ENCODE measurements around the gene KCNQ1.

The KCNQ1 gene

DNA sequence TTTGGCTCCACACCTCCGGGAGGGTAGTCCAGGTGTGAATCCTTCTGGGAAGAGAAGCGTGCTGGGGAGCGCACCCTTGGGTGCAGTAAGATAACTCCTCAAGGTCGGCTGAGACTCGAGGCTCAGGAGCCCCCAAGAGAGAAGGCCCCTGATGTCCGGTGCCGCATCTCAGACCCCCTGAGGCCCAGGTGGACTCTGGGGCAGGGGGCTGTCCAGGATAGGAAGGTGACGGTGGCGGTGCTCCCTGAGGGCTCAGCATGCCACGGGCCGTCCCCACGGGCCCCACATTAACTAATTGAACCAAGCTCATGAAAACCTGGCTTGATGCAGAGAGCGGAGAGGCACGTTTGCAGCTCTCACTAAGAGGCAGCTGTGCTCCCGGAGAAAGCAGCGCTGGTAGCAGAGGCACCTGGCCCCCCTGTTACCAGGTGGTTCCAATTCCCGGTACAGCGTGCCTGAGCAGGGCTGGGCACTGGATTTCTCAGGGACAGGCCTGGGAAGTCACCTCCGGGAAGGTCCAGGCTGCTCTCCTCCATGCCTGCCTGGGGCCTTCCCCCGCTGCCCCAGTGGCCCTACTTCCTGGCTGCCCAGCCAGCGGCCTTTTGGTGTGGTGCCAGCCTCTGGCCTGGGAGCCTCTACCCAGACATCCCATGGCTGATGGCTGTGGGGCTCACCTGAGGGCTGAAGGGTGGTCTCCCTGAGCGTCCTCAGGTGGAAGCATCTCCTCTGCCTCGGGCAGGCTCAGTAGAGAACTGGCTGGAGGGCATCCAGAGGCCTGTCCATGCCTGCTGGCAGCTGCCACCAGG lies 1.1 kb downstream of the KCNQ1 start:
- DNase-seq: no peak

DNA sequence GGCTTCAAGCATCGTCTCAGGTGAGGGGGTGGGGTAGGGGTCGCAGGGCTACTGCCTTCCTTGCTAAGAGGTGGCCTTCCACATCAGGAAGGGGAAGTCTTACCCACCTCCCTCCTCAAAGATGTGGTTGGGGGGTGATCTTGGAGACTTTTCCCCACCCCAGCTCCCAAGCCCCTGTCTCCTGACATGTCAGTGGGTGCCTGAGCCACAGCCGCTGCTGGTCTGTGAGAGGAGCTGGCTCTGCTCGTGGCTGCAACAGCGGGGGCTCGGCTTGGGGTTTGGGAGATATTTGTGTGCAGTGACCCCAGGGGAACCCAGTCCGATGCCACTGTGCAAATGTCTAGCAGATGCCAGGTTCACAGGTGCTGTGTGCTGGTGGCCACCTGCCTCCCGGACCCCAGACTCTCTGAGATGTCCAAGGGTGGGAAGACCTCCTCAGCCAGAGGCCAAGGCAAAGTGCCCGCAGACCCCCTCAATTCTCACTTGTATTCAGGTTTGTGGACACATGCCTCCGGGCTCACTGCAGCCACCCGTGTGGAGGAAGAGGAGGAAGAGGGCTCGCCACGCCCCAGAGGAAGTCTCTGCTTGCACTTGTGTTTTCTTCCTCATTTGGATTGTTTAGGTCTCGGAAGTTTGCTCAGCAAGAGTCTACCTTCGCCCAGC lies 1.9 kb downstream of the KCNQ1 start:
- peak in 1 of 2 donors; percentile 24 for DNase-seq

DNA sequence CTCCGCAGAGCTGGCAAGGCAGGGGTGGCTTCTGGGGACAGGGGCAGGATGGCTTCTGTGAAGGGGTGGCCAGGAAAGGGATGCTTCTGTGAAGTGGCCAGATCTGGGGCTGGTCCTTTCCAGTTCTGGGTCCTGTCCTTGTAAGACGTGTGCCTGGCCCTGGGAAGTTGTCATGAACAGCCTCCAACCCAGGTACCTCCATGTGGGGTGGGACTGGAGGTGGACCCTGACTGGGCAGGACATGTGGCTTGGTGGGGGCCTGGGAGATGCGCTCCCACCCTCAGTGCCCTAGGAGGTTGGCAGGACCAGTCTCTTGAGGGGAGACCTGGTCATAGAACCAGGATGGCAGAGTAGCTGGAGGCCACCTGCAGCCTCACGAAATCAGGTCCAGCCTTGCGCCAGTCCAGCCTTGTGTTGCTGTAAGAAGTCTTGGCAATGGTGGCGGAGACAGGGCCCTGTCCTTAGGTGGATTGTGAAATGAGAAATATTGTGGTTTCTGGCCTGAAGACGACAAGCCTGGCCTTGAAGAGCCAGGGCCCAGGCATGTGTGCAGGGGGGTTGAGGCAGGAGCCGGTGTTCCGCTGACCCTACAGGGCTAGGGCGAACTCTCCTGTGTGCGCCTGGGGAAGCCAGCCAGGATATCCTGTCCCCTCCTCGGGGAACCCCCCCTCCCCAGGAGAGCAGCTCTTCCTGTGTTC lies 2.6 kb downstream of the KCNQ1 start:
- no peak for DNase-seq

DNA sequence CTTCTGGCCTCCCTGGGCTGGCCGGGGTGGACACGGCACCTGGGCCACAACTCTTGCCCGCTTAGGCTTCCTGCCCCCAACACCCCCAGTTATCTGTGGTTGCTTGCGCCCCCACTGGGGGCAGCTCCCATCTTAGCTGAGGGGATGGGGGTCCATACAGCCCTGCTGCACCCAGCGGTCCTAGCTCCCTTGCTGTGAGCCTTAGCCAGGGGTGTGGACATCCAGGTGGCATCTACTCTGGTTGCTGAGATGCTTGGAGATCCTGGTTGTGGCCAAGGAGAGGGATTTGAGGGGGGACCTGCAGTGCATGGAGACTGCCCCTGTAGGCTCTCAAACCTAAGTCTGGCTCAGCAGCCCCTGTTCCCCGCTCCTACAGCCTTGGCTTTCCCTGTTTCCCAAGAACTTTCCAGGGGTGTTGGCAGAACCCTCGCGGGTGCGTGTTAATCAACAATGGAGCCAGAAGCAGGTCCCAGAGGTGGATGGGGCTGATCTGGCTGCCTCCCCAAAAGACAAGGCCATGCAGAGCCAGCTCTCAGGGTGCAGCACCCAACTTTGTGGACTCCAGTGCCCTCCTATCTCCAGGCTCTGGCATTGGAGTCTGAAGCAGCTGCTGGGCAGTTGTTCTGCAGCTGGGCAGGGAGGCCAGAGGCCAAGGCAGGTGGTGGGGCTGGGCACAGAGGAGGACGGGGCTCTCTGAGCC lies 3.3 kb downstream of the KCNQ1 start:
- DNase-seq: no peak

DNA sequence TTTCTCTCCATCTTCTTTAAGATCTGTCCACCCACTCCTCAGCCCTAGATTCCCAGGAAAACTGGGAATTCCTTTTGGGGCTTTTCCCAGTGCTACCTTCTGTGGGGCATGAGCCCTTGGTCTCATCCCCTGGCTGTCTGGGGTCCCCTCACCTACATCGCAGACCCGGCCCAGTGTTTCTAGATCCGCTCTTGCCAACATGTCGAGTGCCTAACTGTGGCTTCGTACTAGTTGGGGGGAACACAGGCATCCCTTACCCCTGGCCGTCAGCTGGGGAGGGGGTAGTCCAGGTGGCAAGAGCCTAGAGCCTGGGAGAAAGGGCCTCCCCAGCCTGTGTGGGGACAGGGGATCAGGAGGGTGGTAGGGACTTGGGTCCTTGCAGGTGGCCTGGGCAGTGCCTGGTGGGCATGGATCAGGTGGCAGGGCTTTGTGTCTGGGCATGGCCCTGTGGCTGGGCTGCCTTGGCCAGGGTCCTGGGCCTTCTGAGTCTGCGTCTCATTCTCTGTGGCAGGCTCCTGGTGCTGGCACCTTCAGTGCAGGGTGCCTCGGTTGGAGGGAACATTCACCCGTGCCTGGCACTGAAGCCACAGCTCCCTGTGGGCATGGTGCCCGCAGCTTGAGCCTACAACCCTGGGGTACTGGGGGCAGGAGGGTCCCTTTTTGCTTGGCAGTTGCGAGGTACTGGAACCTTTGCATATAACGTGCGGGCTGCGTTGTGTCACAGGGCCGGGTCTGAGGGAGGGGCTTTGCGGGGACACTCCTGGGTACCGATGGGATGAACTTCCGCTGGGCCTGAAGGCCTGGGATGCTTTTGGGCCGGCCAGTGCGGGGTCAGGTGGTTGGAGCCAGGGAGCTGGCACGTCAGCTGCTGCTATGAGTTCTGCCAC lies 4.1 kb downstream of the KCNQ1 start:
- no peak for DNase-seq

DNA sequence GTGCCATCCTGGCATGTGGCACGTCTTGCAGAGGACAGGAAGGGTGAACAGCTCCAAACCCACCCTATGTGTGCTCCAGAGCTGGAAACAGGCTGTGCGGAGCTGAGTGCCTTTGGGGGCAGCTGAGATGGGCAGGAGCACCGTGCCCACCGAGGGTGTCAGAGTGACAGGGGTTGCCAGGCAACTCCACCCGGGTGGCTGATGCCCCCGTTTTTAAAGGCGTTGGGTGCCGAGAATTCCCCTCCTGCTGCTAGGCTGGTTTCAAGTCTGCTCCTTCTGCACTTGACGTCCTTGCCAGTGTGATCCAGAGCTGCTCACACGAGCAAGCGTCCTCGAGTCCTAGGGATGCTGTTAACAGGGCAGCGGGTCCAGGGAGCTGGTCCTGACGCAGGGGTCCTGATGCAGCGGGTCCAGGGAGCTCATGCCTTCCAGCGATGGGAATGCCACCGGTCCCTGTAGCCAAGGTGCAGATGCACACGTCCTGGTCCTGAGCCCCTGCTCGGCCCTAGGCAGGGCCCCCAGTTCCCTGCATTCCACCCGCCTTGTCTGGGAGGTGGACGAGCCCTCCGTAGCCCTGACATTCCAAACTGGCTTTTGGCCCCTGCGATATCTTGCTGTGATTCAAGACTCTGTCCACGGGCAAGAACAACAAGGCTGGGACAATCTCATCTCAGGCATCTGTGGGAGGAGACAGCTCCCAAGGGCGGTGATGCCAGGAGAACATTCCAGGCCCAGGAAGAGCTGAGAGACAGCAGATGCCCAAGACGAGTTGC lies 4.9 kb downstream of the KCNQ1 start:
- no peak for DNase-seq

DNA sequence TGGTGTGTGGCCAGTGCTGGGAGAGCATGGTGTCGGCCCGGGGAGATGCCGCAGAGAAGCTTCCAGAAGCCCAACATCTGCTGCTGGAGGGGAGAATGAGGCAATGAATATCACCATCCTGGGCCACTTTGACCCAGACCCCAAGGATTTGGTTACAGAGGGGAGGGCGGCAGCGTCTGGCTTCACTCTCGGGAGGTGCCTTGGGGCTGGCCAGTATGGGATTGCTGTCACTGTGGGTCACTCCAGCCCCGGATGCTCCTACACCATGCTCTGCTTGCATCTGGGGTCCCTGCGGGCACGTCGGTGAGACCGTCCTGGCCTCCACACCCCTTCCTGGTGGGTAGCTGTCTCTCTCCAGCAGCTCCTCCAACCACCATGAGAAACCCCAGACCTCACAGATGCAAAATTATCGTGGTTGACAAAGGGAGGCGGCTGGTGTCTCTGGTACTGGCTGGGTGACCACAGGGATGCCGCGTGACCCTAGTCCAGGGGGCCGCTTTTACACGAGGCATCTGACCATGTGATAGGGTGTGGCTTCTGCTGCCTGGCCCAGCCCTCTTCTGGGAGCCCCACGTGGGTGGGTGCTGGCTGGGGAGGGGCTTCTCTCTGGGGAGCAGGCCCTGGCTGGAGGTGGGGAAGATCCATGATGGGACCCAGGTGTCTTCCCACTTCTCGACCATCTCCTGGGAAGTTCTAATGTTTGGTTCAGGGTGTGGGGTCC lies 5.7 kb downstream of the KCNQ1 start:
- no peak for DNase-seq

DNA sequence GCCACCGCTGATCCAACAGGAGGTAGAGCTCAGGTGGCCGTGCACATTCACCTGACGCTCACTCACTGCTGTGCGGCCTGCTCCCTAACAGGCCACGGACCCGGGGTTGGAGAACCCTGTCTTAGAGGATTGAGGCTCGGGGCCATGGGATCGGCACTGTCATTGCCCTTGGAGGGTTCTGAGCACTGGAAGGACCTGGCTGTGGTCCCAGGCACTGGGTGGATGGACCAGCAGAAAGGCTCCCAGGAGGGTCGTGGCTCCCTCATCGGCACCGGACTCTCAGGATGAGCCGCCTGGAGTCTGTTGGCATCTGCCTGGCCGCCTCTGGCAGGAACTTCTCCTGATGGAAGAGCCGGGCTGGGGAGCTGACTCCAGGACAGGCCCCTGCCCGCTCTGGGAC lies 6.5 kb downstream of the KCNQ1 start:
- no peak for DNase-seq

DNA sequence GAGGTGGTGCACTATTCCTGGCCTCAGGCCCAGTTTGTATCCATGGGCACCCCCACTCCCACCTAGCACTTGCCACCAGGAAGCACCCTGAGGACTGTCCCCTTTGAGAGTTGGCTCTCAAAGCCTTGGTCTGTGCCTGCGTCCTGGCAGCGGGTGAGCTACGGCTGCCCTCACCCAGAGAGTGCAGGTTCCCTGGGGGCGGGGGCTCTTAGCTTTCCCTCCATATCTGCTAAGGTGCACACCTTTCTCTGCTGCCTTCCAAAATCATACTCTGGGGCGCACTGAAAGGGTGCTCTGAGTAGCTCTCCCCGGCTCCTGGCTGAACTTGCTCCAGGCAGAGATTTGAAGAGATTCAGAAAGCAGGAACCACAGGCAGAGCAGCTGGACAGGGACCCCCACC lies 7.1 kb downstream of the KCNQ1 start:
- no peak for DNase-seq

DNA sequence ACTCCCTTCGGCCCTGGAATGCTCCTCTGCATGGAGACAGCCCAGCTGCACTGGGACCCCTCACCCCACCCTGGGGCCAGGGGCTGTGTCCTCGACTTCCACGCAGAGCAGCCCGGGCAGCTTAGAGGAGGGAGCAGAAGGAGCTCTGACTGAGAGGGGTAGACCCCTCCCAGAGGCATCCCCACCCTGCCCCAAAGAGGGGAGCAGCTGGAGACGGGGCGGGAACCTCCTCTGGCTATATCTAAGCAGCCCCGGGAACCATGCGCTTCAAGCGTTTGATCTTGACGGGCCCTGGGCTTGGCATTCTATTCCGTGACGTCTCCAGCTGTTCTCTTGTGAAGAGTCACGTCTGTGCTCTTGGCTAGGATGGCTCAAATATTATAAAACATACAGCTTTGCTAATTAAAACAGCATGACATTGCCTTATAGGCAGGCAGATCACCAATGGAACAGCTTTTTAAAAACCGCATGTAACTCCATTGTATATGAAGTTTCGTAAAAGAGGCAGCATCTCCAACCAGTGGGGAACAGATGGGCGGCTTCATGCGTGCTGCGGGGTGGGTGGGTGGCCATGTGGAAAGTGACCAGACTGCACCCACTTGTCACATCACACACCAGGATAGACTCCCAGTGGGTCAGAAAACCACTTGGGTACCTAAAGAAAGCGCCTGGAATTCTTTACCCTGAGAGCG lies 7.7 kb downstream of the KCNQ1 start:
- no peak for DNase-seq

DNA sequence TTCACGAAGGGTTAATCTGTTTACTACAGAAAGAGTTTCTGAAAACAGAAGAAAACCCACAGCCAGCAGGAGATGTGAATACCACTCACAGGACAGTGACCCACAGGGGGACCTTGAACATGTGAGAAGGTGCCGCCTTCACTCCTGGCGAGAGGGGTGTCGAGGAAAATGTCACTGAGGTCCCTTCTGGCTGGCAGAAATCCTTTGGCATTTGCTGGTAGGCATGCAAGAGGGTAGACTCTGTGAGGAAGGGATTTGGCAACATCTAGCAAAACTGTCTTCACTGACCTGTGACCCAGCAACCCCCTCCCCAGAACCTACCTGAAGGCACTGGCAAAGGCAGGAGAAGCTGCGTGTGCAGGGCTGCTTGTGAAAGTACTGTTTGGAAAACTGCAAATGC lies 8.6 kb downstream of the KCNQ1 start:
- no peak for DNase-seq

DNA sequence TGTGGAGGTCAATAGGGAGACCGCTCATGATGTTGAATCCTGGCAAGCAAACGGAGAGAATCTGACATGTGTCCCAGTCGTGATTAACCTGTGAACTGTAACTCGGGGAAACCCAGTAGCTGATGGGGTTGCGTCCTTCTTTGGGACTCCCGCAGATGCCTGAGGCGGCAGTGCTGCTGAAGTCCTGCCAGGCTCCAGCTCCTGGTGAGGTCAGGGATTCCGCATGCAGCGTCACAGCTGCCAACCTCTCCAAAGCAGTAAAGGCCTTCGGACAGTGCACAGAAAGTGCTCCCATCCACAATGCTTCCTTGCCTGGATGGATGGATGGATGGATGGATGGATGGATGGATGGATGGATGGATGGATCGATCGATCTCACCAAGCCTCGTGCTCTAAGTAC lies 13.5 kb downstream of the KCNQ1 start:
- DNase-seq: no peak

DNA sequence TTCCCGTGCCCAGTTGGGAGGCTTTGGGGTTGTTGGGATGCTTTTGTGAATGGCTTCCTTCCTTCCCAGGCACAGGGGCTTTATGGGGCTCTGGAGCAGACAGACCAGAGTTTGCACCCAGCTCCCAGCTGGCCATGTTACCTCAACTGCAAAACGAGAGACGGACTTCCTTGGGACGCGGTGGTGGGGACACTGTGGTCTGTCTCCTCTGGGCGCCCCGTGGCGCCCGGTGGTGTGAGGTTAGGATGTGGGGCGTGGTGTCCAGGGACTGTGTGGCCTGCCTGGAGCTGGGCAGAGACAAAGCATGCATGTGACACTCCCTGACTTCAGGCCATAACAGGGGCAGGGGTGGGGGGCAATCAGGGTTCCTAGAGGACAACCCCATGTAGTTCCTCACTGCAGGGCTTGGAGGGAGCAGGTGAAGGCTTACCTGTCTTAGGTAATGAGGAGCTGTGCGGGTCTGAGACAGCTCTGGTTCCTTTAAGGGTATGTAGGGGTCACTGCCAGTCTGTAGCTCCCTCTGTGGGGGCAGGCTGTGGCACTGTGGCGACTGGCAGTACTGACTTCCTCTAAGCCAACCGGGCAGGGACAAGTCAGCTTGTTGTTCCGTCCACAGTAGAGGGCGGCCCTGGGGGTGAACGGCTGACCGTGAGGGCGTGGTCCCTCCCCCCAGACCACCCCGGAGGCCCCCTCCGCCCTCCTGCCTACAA lies 14.4 kb downstream of the KCNQ1 start:
- no peak for DNase-seq

DNA sequence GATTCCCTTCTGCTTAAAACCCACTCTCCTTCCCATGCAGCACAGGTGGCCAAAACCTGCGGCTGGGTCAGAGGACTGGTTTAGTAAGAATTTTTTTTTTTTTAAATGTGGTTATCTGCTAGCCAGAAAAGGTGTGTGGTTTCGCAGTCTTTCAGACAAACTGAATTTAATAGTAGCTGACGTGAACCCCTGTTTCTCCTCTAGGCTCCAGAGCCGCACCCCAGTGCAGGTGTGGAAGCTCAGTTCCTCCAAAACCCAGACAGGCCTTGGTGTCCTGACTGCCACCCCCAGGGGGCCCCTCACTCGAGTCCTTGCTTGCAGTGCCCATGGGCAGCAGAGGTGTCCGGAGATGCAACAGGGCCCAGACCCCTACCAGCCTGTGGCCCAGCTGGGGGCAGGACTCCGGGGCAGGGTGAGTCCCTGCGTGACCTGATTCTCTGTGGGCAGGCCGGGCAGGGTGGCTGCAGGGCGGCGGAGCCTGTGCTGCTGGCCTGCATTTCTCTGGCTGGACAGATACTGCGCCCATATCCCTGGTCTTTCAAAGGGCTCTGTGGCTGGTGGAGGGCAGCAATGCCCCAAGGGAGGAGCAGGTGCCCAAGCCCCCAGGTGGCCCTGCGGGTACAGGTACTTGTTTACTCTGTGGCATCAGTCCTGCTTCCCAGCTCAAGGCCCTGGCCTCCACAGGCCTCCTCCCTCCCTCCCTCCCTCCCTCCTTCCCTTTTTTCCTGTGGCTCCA lies 15.2 kb downstream of the KCNQ1 start:
- no peak for DNase-seq

DNA sequence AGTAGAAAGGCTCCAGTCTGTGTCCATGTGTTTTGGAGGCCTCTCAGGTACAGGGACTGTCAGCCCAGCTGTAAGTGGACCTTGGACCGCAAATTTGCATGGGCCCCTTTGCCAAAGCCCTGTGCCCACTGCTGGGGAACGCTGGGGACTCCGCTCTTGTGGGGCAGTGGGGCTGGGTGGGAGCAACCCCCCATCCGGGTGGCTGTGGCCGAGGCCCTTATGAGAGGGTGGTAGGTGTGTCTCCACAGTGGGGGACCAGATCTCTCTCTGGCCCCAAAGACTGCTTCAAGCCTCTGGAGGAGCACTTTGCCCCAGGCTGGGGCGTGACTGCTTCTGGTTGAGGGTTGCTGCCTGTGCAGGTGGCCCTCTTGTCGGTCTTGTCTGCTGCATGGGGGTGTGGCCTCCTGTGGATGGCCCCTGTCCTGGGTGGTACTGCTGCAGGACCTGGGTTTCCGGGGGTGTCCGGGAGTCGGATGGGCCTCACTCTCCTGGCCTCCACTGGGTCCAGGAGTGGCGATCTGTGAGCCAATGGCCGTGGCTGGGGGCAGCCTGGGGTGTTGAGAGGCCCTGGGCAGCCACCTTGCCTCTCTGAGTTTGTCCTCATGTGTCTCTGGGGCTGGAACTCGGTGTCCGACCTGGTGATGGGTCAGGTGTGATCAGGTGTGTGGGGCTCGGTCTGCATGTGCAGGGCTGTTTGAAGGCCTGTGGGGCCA lies 15.9 kb downstream of the KCNQ1 start:
- no peak for DNase-seq

DNA sequence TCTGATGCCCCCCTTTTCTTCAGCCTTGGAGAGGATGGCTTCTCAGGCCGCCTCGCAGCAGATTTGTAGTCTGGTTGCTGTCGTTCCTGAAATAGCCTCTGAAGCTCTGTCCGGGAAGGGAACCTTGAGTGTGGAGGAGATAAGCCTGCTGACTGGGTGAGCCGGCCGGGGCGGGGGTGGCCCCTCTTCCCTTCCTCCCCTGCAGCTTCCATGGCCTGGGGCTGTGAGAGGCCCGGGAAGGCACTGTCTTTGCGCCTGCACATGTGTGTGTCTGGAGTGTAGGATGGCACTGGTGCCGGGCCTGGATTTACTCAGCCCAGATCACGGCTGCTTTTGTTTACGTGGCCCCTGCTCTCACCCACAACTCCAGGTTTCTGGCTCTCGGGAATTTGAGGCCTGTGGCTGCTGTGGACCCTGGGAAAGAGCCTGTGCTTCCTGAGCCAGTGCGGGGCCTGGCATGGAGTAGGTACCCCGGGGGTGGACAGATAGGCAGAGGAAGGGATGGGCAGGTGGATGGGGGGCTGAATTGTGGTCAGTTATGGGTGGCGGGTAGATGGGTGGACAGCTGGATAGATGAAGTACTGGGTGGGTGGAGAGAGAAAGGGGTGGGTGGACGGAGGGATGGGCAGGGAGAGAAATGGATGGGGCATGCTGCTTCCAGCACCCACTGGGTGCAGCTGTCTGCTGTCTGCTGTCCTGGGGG lies 16.6 kb downstream of the KCNQ1 start:
- DNase-seq: no peak

DNA sequence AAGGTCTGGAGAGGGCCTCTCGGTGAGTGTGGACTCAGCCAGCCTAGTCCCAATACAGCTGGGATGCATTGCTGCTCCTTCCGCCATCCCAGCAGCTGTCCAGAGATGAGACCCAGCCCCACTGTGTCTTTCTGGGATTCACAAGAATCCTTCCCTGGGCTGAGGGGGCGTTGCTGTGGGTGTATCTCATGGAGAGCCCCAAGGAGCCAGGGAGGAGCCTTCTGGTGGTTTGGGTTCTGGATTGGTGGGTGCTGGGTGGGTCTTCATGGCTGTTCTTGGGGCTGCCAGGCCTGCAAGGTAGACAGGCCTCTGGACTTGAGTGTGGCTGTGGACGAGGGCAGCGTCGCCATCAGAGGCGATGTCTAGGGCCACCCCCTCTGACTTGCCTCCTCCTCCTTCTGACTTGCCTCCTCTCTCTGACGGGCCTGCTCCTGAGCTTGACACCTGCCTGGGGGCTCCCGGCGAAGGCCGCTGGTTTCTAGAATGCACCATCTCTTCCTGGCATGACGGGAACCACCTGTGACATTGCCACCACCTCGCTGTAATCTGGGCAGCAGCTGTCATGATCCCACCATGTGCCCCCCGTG lies 17.2 kb downstream of the KCNQ1 start:
- DNase-seq: no peak
